ENCODE data around the gene SLITRK2.

DNA sequence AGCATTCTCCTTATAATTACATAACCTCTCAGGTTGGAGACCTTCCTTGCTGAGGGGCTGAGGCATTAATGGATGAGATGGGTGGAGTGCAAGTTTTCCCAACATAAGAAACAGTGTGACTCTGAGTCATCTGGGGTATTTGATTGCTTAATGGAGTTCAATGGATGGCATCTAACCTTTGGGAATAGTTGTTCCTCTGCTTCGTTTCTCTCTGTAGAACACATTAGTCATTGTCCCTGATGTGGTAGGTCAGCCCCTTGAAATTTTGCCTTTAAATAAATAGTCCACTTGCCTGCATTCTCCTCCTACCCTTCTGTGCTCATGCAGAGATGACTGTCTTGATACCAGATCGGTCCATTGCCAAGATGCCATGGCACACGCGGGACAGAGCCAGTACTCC lies 38.6 kb downstream of the SLITRK2 start:
- TF ChIP-seq, protein P1, sequence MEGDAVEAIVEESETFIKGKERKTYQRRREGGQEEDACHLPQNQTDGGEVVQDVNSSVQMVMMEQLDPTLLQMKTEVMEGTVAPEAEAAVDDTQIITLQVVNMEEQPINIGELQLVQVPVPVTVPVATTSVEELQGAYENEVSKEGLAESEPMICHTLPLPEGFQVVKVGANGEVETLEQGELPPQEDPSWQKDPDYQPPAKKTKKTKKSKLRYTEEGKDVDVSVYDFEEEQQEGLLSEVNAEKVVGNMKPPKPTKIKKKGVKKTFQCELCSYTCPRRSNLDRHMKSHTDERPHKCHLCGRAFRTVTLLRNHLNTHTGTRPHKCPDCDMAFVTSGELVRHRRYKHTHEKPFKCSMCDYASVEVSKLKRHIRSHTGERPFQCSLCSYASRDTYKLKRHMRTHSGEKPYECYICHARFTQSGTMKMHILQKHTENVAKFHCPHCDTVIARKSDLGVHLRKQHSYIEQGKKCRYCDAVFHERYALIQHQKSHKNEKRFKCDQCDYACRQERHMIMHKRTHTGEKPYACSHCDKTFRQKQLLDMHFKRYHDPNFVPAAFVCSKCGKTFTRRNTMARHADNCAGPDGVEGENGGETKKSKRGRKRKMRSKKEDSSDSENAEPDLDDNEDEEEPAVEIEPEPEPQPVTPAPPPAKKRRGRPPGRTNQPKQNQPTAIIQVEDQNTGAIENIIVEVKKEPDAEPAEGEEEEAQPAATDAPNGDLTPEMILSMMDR (conservative IDR thresholded peaks at IDR 0.05; ENCODE audit: low read depth, low read length): no peak
- TF ChIP-seq EZH2 (IDR thresholded peaks at IDR 0.05; ENCODE audit: low read length, unreplicated experiment) (no peak), EZH2phosphoT487 (IDR thresholded peaks at IDR 0.05; ENCODE audit: borderline replicate concordance, low read length) (no peak)
